Measurements from ENCODE around the gene RHCG.

RHCG gene

DNA sequence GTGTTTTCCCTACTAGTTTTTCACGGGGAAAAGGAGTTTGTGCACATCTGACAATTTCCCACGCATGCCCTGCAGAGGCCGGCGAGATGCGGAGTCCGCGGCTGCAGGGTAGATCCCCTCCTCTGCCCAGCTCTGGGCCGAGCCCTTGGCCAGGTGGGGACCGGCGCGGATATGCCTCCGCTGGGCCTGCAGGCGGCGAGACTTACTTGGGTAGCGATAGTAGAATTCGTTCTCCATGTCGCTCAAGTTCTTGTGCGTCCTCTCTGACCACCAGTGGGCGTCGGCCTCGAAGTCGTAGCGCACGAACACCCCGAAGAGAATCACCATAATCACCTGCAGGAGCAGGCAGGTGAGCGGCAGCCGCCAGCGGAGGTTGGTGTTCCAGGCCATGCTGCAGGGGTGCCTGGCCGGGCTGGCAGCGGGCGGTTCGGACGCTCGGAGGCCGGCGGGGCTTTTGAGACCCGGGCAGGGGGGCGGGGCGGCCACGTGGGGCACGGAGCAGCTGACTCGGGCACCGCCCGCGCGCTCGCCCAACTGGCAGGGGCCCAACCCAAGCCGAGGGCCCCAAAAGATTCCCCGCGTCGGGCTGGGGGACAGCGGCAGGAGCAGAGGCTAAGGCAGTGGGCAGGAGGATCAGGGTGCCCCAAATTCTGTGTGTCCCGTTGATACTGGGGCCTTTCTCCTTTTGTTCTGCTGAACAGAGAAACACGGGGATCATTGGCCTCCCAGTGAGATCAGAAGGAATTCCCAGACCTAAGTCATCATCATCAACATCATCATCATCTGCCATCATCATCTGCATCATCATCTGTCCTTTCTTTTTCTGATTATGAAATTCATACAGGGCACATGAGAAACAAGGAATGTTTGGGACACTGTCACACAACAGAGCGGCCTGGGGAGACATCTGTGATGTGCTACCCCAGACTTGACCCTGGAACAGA, at the start of gene RHCG:
RHCG (minus strand) TSS at position 429 of the 944 bp plus-strand sequence; CDS start at position 390, 39 bp downstream.
- DNase-seq, result no peak

DNA sequence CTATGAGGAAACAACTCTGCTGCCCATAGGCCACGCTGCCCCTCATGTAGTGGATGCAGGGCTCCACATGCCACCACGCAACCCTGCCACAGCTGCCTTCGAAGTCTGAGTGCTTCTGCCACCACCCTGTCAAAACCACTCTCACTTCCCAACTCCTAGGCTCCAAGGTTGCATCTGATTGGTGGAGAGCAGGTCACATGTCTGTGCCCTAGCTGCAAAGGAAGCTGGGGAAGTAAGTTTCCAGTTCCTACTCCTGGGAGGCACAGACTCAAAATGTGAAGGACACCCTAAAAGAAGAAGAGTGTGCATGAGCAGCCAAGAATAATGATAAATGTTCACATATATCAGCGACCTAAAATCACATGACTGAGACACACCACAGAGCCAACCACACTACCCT, 47.0 kb upstream of the RHCG start:
- no peak for DNase-seq

DNA sequence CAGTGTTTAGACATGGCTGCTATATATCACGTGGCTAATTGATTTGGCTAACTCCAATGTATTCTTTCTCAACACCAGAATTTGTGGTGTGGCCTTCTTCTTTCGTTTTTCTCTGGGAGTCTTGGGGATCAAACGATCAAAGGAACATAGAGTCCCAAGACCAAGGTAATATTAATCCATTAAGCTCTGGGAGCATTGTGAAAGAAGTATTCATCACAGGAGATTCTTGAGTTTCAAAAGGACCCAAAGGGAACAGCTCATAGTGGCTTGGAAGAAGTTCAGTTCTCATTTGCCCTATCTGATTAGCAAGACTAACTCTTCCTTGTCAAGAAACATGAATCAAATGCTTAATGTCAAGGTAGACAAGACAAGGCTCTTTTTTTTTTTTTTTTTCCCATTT, 46.0 kb upstream of the RHCG start:
- DNase-seq, result no peak

DNA sequence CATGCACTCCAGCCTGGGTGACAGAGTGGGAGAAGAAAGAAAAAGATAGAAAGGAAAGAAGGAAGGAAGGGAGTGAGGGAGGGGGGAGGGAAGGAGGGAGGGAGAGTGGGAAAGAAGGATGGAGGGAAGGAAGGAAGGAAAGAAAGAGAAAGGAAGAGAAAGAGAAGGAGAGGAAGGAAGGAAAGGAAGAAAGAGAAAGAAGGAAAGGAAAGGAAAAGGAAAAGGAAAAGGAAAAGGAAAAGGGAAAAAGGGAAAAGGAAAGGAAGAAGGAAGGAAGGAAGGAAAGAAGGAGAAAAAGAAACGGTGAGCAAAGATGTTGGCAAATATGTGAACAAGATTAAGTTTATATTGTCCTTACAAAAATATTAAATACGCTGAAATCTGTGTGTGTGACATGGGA, 42.6 kb upstream of the RHCG start:
- DNase-seq, result no peak

DNA sequence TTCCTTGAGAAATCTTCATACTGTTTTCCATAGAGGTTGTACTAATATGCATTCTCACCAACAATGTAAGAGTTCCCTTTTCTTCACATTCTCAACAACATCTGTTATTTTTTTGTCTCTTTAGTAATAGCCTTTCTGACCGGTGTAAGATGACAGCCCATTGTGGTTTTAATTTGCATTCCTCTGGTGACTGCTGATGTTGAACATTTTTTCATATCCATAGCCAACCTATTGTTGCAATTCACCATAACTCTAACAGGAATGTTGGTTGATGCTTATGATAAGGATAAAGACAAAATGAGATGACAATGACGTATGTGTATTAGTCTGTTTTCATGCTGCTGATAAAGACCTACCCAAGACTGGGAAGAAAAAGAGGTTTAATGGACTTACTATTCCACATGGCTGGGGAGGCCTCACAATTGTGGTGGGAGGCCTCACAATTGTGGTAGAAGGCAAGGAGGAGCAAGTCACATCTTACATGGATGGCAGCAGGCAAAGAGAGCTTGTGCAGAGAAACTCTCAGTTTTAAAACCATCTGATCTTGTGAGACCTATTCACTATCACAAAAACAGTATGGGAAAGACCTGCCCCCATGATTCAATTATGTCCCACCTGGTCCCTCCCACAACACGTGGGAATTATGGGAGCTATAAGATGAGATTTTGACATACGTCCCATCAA, 37.6 kb upstream of the RHCG start:
- DNase-seq, result no peak

DNA sequence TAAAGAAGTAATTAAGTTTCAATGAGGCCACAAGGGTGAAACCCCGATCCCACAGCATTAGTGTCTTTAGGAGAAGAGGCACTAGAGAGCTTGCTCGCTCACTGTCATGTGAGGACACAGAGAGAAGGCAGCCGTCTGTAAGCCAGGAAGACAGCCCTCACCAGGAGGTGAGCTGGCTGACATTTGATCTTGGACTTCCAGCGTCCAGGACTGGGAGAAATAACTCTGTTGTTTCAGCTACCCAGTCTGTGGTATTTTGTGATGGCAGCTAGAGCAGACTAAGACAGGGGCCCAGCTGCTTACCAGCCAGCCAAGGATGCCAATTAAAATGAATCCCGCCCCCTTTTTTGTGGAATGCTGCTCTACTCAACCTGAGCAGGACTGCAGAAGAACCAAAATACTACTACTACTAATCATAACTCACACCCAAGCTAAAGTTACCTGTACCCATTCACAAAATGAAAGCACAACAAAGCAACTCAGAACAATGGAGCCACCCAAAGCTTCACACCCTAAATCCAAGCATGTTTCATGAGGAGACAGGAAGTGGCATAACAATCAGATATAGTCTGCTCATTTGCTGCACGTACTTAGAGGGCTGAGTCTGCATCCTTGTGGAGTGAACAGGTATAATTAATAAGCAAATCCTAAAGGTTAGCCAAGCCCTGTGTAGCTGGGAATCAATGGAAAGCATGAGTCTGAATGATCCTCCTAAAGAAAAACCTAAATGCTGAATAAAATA, 35.6 kb upstream of the RHCG start:
- DNase-seq, result no peak

DNA sequence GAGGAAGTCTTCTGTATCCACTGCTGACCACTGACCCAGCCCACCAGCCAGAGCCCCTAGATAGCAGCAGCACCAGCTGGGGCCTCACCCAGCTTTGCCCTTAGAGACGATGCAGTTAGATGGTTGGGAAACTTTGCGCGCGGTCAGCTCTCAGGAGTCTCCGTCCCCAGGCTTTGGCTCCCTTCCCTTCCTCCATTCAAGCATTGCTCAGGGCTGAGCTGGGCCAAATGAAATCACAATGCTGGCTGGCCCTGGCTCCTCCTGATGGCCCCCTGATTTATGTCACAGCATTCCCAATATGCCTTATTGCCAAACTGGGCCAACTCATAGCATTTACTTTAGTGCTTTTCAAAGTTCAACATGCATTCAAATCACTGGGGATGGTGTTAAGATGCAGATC, 34.6 kb upstream of the RHCG start:
- no peak for DNase-seq

DNA sequence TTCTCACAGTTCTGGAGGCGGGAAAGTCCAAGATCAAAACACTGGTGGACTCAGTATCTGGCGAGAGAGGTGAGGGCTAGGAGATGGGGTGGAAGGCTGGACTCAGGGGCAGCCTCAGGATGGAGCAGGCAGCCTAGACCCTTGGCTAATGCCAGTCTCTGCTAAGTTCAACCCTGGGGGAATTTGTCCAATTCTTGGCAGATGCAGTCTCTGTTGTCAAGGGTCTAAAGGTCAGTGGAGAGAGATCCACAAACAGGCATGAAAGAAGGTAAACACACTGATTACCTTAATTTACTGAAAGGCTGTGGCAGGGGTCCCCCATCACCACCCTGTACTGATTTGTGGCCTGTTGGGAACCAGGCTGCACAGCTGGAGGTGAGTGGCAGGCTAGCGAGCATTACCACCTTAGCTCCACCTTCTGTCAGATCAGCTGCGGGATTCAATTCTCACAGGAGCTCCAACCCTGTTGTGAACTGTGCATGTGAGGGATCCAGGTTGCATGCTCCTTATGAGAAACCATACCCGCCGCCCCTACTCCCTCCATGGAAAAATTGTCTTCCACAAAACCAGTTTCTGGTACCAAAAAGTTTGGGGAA, 32.5 kb upstream of the RHCG start:
- no peak for DNase-seq

DNA sequence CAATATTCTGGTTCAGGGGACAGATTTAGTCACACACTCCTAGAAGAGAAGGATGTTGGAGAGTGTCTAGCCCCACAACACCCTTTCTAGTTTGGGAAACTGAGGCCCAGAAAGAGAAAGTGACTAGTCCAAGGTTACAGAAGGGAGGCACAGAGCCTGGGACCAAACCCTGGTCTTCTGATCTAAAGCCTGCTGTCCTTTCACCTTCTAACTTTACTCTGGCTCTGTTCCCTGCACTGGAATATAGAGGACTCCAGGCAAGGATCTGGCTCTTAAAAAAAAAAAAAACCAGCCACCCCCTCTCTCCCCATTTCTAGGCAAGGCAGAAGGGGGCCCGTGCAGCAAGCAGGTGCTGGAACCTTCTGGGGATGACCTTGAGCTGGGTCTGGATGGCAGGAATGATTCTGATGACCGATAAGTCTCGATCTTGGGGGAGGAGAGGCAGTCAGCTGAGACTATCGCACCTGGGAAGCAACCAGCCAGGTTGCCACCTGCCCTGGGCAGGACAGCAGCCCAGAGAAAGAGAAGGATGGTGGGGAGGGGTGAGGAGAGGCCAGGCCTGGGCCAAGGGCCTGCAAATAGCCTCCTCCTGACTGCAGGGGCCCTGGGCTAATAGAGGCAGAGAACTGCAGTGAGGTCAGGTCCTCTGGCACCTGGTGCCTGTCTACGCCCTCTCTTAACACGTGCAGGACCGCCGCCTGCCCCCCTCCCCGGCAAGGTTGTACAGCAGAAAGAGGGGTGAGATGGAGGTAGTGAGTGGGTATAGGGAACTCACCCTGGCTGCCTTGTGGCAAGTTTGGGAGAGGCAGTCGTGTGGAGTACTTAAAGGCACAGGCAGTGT, 30.4 kb upstream of the RHCG start:
- DNase-seq, result no peak

DNA sequence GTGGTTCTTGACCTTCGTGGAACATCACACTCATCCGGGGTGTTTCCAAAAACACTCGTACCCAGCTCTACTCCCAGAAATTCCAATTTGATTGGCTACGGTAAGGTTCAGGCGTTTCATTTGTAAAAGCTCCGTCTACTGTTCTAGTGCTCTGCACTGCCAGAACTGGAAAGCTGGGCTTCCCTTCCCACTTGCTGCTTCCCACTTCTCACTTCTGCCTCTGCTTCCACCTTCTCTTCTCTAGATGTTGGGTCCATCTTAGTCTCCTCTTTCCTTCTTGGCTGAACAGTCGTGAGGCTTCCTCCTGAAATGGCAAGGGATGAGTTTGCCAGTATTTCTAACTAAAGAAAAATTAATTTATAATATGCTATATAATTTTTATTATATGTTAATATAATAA, 29.8 kb upstream of the RHCG start:
- no peak for DNase-seq

DNA sequence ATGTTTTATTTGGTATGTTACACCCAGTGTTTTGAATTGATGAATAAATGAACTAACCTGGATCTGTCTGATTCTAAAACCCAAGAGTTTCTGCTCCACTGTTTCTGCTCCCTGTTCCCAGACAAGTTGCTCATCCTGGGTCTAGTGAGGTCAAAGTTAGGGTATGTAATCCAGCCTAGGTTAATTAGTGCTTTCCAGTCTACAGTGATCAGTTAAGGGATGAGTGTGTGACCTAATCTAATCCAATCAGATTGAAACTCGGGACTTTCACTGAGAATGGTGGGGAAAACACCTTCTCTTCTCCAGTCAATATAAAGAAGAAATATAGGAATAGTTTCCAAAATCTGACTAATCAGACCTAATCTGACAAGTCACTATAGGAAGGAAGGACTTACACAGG, 27.8 kb upstream of the RHCG start:
- DNase-seq, result no peak

DNA sequence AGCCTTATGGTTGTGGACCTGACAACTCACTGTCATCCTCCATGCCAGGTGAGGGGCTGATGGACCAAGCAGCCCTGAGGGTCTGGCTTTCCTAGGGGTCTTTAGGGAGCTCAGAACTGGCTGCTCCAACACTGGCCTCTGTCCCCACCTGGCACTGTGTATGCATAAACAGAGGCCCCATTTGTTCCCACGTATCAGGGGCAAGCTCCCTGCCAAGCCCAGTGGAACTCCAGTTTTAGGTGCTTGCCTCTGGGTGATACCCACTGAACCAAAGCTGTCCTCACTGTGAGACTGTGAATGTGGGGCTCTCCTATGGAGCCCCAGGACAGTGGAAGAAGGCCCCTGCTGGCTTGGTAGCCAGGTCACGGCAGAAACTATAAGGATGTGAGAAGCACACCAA, 26.7 kb upstream of the RHCG start:
- DNase-seq, result no peak

DNA sequence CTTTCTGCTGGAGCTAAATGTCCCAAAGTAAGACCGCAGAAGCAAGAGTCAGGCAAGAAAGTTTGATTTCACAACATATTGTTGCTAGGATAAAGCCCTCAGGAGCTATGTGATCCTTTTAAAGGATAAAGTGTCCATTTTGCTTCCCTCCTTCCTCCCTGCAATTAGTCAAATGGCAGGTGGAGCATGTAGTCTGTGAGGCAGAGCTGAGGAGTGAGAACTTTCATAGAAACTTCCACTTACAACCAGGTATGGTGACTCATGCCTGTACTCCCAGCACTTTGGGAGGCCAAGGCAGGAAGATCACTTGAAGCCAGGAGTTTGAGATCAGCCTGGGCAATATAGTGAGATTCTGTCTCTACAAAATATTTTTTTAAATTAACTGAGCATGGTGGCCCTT, 25.2 kb upstream of the RHCG start:
- no peak for DNase-seq

DNA sequence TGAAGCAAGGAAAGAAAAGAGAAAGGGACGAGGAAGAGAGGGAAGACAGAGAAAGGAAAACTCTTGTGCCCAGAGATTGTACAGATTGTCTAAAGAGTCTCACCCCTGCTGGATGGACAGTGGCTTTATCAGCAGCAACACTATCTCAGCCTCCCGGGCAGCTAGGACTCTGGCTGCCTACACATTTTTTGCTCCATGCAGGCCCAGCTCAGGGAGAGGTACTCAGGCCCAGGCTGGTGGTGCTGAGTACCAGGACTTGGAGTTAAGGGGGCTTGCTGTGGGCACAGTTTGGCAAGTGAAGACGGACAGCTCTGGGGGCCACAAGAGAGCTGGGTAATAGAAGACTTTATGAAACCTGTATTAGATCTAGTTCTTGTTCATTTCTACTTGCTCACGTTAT, 19.1 kb upstream of the RHCG start:
- DNase-seq, result no peak

DNA sequence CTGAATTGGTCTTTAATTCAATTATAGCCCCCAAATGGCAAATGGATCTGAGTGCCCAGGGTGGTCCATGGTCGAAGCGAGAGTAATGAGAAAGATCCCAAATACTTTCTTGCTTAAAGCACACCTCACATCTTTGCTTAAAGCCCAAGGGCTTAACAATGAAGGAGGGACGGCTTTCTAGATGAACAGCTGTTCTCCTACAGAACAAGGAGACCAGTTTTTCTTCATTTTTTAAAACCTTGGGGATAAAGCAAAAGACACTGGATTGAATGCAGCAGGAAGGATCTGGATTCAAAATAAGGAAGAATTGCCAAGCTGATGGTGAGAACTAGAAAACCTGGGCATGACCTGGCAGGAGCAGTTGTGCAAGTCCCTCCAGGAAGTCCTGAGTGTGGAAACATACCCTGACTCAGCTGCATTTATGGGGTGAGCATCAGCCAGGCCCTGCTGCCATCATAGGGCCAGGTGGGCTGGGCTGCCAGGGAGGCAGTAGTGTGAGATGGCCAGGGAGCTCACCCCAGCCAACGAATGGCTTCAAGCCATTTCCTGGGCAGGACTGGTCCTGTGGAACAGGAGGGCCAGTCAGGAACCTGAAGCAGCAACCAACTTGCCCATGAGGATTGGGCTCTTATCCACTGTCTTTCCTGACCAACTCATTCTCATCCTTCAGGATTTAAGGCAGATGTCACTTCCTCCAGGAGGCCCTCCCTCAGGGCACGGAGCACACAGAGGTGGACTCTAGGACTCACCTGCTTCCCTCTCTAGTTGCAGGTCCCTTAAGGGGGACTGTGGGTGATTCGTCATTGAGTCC, 18.4 kb upstream of the RHCG start:
- no peak for DNase-seq

DNA sequence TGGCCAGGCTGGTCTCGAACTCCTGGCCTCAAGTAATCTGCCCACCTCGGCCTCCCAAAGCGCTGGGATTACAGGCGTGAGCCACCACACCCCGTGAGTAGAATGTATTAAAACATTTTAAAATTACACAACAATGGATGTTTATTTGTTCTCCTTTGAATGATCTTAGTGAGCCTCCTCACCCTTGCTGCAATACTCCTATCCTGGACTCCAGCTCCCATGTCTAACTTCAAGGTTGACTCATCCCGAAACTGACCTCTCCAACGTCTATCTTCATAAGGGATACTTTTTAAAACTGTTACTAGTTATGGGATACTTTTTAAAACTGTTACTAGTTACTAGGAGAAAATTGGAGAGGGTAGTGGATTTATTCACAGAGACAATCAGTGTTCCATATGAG, 17.8 kb upstream of the RHCG start:
- DNase-seq, result no peak

DNA sequence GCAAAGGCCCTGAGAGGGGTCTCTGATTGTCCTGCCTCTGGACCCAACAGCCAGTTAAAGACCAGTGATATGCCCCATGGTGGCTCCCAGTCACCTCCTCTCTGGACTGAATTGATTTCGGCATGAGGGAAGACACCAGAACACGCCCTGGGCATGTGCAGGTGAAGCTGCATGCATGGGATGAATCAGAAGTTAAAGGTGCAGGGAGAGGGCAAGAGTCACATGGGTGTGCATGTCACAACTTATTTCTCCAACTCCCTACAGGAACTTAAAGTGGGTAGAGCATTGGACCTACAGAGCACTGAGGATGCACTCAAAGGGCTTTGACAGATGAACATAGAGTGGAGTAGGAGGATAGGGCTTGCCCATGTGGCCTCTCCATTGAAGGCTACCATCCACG, 16.9 kb upstream of the RHCG start:
- DNase-seq, result no peak

DNA sequence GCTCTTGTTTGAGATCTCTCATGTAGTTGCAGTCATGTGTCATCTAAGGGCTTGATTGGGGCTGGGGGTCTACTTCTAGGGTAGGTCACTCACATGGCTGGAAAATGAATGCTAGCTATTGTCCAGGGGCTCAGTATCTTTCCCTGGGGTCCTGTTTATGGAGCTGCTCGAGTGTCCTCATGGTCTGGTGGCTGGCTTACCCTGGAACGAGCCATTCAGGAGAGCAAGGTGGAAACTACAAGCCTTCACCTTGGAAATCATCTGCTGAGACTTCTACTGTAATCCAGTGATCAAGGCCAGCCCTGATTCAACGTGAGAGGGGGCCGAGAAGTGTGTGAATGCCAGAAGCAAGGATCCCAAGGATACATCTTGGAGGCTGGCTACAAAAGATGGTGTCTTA, 16.2 kb upstream of the RHCG start:
- DNase-seq, result no peak

DNA sequence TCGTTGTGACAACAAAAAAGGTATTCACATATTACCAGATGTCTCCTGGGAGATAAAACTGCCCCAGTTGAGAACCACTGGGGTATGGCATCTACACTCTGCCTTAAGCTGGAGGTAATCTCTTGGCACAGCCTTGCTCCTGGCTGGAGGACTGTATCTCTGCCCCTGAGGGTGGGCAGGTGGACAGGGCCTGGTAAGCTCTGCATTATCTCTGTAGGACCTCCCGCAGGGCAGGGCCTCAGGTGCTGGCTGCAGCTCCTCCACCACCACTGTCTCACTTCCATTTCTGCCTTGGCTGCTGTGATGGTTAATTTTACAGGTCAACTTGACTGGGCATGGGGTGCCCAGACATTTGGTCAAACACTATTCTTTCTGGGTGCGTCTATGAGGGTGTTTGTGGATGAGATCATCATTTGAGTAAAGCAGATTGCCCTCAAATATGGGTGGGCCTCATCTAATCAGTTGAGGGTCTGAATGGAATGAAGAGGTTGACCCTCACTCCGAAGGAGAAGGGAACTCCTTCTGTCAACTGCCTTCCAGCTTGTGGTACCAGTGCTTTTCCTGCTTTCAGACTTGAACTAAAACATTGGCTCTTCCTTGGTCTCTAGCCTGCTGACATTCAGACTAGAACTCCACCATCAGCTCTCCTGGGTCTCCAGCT, 9.8 kb upstream of the RHCG start:
- no peak for DNase-seq

DNA sequence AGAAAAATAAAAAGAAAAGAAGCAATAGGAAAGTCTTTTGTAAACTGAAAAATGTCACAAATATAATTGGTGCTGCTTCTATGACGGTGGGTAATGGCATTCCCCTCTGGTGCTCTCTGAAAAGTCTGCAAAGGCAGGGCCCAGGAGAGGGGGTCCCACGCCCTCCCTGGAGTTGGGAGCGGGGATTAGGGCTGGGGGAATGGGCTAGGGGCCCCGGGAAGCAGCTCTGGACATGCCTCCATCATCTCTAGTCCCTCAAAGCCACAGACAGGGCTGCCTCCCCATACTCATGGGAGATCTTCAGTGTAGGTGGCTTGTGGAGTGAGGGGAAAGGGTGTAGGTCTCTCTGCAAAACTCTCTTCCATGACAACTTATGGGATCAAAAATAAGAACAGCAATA, 7.8 kb upstream of the RHCG start:
- DNase-seq, result no peak
